Stimulated activated naive B cell treated with anti-CD40 and anti-IgM and Interleukin-4, amounts not matched to agents 10 μg/mL and 1 μg/mL and 100 μg/mL, for 72 hours (primary cell): ENCODE measurements around the gene RAPGEF3.

Experiments
- ATAC-seq, 2 donors: fragments of 150-1000 bp; cut with Tn5 transposase; replicated peaks; 2 replicates each; pipeline ENCODE4 v1.10.0; 2021; ENCODE audit warnings: moderate library complexity in 1 of 2
- DNase-seq: peaks from one replicate; pipeline ENCODE4 v3.0.0; 2021
- H3K27ac Mint-ChIP-seq: one replicate; pipeline ENCODE4 v1.8.0; 2022; ENCODE audit warnings: mild to moderate bottlenecking, mixed read lengths
- H3K27me3 Mint-ChIP-seq, 2 donors: one replicate each; pipeline ENCODE4 v1.8.0; 2022; ENCODE audit warnings: mixed read lengths in 2 of 2
- H3K36me3 Mint-ChIP-seq, 2 donors: one replicate each; pipeline ENCODE4 v1.8.0; 2022; ENCODE audit warnings: mixed read lengths in 2 of 2, mild to moderate bottlenecking in 1 of 2
- H3K4me1 Mint-ChIP-seq, 2 donors: one replicate each; pipeline ENCODE4 v1.8.0; 2022; ENCODE audit warnings: mixed read lengths in 2 of 2, mild to moderate bottlenecking in 1 of 2
- H3K4me3 Mint-ChIP-seq, 2 donors: one replicate each; pipeline ENCODE4 v1.8.0; 2022; ENCODE audit warnings: mild to moderate bottlenecking in 2 of 2, mixed read lengths in 2 of 2, moderate library complexity in 1 of 2
- H3K9me3 Mint-ChIP-seq, 2 donors: one replicate each; pipeline ENCODE4 v1.8.0; 2022; ENCODE audit warnings: mixed read lengths in 2 of 2, mild to moderate bottlenecking in 1 of 2

Gene RAPGEF3

DNA sequence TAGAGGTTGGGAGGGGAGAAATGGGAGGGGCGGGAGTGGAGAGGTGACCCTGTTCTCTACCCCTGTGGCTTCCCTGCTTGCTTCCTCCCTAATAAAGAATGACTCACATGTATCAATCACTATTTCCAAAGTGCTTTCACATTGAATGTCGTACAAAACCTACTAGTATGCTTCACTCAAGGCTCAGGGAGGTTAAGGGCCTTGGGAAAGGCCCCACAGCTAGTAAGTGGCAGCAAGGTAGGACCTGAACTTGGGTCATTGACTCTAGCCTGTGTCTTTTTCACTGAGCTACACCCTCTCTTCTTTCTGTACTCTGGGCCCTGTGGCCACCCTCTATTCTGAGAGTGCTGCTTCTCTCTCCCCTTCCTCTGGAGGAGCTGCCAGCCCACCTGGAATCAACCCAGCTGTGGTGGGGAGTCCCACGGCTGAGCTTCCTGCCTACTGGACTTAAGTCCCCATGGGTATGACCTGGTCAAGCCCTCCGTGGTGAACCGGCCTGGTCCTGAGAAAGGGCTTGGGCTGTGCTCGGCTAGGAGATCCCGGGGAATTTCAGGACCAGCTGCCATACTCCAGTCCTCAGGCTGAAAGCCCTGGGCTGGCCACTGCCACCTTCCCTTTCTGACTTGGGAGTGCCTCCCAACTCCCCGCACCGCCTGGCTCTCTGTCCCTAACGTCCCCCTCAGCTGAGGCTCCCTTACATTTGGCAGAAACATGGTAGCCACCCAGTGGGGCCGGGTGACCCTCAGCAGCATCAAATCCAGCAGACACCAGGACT lies 27.4 kb upstream of the RAPGEF3 start:
- no peak for ATAC-seq

GRCh38 chr12:47785036-47785886 lies 26.6 kb upstream of the RAPGEF3 start:
- Mint-ChIP-seq H3K4me3 (no peak overlapping the region), H3K9me3 (no peaks in the 10 kb centered on the region), H3K27me3 (no peaks in the 10 kb centered on the region), H3K36me3 (peaks cover 49 to 66% of the 10 kb centered on the region in 2 donors), H3K27ac (peak overlapping the region; percentile 49), H3K4me1 (peaks cover 0 to 17% of the 10 kb centered on the region in 2 donors)
- no peak for DNase-seq
- ATAC-seq: no peak

More for the DNA sequence above, 27.4 kb upstream of the RAPGEF3 start:
- no peak for DNase-seq
- H3K27me3 Mint-ChIP-seq: no peaks in the 10 kb centered on the region
- no peak overlapping the region for H3K4me3 Mint-ChIP-seq
- H3K36me3 Mint-ChIP-seq: peaks cover 57 to 70% of the 10 kb centered on the region in 2 donors
- H3K9me3 Mint-ChIP-seq: no peaks in the 10 kb centered on the region
- peak overlapping the region; percentile 86 for H3K27ac Mint-ChIP-seq
- H3K4me1 Mint-ChIP-seq: peaks cover 0 to 17% of the 10 kb centered on the region in 2 donors

DNA sequence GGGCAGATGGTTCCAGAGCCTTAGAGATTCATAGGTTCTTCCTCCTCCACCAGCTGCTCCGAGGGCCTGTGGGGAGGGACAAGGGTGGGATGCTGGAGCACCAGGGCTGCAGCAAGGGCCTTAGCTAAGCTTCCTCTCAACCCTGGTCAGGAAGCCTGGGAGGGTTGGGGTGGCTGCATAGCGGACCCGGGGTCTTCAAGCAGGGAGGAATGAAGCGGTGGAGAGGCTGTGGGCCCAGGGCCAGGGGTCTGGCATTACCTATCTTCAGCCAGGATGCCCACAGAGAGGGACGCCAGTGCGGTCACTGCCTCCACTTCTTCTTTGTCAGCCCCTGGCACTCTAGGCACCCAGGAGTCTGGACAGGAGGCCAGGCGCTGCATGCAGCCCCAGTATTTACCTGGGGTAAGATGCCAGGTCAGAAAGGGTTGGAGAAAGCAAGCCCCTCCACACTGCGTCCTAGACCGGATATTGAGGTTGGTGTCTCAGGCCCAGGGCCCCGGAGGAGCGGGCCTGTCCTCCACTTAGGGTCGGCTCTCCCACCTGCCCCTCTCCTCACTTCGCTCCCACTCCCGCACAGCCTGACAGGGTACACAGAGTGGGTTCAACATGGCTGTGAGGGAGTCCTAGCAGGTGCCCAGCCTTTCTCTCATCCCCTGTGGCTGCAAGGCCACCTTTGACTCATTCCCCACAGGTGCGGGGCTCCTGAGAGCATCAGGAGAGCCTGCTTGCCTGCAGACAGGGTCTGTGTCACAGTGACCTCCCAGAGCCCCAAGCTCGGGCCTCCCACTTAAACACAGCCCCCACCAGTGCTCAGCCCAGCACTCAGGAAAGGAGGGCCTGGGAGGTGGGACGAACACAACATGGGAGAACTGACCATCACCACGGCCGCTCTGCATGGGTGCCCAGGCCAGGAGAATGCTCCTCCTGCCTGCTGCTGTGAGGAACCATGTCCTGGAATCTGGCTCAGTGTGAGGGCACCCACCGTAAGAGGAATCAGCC lies 25.4 kb upstream of the RAPGEF3 start:
- Mint-ChIP-seq H3K9me3 (no peaks in the 10 kb centered on the region), H3K36me3 (peaks cover 43 to 61% of the 10 kb centered on the region in 2 donors), H3K4me3 (no peak overlapping the region), H3K27me3 (no peaks in the 10 kb centered on the region), H3K4me1 (peaks cover 0 to 26% of the 10 kb centered on the region in 2 donors), H3K27ac (peak overlapping the region; percentile 76)
- ATAC-seq: no peak
- DNase-seq: no peak

DNA sequence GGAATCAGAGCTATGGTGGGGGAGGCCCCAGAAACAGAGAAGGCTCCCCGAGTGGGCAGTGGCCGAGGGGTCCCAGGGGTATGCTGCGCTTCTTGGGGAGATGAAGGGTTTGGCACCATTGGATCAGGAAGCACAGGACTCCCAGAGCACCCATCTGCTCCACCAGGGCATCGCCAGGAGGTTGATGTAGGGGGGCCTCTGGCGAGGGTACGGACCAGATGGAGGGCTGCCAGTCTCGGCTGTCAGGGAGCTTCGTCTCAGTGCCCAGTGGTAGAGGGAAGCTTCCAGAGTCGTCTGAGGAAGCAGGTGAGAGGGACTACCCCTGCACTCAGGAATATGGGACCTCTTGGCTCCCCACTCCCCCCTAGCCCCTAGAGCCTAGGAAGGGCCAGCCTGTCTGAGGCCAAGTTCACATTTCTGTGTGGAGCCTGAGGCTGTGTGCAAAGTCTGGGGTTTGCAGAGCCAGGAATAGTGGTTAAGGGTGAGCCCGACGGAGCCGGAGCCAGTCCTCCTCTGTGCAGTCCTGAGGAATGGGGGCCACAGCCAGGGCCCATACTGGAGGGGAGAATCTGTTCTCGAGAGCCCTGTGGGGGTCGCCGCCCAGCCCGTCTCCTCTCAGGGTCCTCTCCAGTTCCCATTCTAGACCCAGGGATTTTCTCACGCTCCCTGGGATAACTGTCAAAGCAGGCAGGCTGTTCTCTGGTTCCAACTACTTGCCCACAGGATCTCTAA lies 24.5 kb upstream of the RAPGEF3 start:
- H3K27ac Mint-ChIP-seq: no peak overlapping the region
- no peak for DNase-seq
- no peak overlapping the region for H3K4me3 Mint-ChIP-seq
- no peak for ATAC-seq
- peaks cover 0 to 31% of the 10 kb centered on the region in 2 donors for H3K4me1 Mint-ChIP-seq
- H3K27me3 Mint-ChIP-seq: no peaks in the 10 kb centered on the region
- no peaks in the 10 kb centered on the region for H3K9me3 Mint-ChIP-seq
- H3K36me3 Mint-ChIP-seq: peaks cover 39 to 54% of the 10 kb centered on the region in 2 donors

DNA sequence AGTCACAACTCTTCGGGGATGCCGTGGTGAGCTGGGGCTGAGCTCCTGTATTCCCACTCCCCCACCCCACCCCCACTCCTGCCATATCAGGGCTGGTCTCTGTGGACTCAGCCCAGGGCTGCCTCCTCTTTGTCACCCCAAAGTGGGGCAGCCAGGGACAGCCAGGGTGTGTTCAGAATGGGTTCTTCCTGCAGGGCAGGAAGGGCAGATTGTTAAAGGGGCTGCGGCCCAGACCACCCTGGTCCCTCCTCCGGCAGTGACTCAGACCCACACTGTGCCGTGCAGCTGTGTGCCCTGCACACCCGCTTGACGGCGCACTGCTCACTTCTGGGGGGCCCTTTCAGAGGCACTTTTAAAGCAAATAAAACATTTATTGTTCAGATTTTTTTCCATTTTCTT lies 23.7 kb upstream of the RAPGEF3 start:
- Mint-ChIP-seq H3K27ac (peak overlapping the region; percentile 1), H3K9me3 (no peaks in the 10 kb centered on the region), H3K27me3 (no peaks in the 10 kb centered on the region), H3K4me3 (no peak overlapping the region), H3K4me1 (peaks cover 3 to 38% of the 10 kb centered on the region in 2 donors), H3K36me3 (peaks cover 31 to 46% of the 10 kb centered on the region in 2 donors)
- ATAC-seq (no peak), DNase-seq (no peak)

DNA sequence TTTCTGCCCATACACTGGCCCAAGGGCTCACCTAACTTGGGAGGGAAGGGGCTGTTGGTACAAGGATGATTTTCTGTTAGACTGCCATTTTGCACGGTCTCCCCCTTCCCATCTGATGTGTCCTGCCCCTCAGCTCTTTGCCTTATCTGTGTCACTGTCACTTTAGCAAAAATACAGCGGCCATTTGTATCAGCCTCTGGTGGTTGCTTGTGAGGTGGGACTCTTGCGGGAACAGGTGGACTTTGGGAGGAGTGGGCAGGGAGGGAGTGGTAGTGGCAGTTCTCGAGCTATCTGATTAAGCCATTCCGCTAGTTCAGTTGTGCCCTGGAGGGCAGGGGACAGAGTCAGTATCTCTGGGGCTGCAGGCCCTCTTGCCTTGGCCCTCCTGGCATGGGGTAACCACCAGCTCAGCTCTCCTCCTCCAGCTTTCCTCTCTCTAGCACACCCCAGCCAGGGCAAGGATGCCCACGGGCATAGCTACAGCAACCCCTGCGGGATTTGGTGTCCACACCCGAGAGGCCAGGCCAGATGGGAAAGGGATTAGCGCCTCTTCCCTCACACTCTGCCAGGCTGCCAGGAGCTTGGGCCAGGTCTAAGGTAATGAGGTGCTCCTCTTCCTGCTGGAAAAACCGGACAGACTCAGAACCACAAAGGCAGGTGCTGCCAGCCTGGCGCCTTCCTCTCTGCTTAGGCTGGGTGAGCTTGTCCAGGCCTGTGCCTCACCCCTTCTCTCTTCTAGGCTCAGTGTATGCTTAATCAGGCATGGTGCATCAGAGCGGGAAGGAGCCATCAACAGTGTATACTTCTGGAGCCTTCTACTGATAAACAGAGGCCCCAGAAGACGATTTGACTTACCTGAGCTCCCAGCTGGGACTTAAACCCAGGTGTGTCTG lies 23.0 kb upstream of the RAPGEF3 start:
- H3K27me3 Mint-ChIP-seq: no peaks in the 10 kb centered on the region
- DNase-seq: no peak
- peaks cover 24 to 44% of the 10 kb centered on the region in 2 donors for H3K36me3 Mint-ChIP-seq
- no peak overlapping the region for H3K4me3 Mint-ChIP-seq
- no peak for ATAC-seq
- H3K27ac Mint-ChIP-seq: peak overlapping the region; percentile 20
- peaks cover 8 to 45% of the 10 kb centered on the region in 2 donors for H3K4me1 Mint-ChIP-seq
- no peaks in the 10 kb centered on the region for H3K9me3 Mint-ChIP-seq

DNA sequence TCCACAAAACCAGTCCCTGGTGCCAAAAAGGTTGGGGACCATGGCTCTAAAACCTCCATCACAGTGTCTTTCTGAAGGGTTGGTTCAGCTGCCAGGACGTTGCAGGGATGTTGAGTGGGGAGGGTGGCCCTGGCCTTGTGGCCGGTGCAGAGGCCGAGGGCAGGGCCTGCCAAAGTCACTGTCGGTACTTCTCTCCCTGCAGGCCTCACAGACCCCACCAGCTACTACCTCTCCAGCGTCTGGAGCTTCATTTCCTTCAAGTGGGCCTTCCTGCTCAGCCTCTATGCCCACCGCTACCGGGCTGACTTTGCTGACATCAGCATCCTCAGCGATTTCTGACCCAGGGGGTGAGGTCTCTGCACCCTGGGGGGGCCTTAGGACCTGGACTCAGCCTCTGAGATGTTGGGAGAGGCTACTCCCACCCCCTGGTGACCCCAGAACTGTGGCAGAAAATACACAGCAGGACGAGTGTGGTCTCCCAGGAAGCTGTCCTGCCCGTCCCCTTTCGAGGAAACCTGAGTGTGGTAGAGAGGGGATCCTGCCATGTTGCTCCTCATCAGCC lies 21.3 kb upstream of the RAPGEF3 start:
- Mint-ChIP-seq H3K27me3 (no peaks in the 10 kb centered on the region), H3K27ac (no peak overlapping the region)
- ATAC-seq: no peak

GRCh38 chr12:47779301-47779942 lies 20.7 kb upstream of the RAPGEF3 start:
- H3K4me1 Mint-ChIP-seq: peaks cover 29 to 62% of the 10 kb centered on the region in 2 donors
- H3K27ac Mint-ChIP-seq: peak overlapping the region; percentile 68

More for the DNA sequence above, 21.3 kb upstream of the RAPGEF3 start:
- H3K4me3 Mint-ChIP-seq: no peak overlapping the region
- no peaks in the 10 kb centered on the region for H3K9me3 Mint-ChIP-seq
- H3K36me3 Mint-ChIP-seq: peaks cover 14 to 30% of the 10 kb centered on the region in 2 donors
- peaks cover 23 to 56% of the 10 kb centered on the region in 2 donors for H3K4me1 Mint-ChIP-seq
- DNase-seq: no peak

GRCh38 chr12:47778881-47779280 lies 20.2 kb upstream of the RAPGEF3 start:
- no peak for ATAC-seq
- Mint-ChIP-seq H3K4me1 (peaks cover 30 to 67% of the 10 kb centered on the region in 2 donors), H3K27me3 (no peaks in the 10 kb centered on the region), H3K36me3 (peaks cover 7 to 19% of the 10 kb centered on the region in 2 donors), H3K27ac (no peak overlapping the region), H3K9me3 (no peaks in the 10 kb centered on the region), H3K4me3 (no peak overlapping the region)
- no peak for DNase-seq

More at GRCh38 chr12:47779301-47779942, 20.7 kb upstream of the RAPGEF3 start:
- H3K9me3 Mint-ChIP-seq: no peaks in the 10 kb centered on the region
- peak; percentile 88 to 91 for ATAC-seq
- H3K4me3 Mint-ChIP-seq: peak overlapping the region in 1 of 2 donors; percentile 54
- peak; percentile 83 for DNase-seq
- H3K36me3 Mint-ChIP-seq: peaks cover 9 to 24% of the 10 kb centered on the region in 2 donors
- no peaks in the 10 kb centered on the region for H3K27me3 Mint-ChIP-seq

- peak overlapping the region in 1 of 2 donors; percentile 11 for H3K4me3 Mint-ChIP-seq
- no peaks in the 10 kb centered on the region for H3K9me3 Mint-ChIP-seq
- H3K36me3 Mint-ChIP-seq: peaks cover 8 to 17% of the 10 kb centered on the region in 2 donors
- peaks cover 34 to 71% of the 10 kb centered on the region in 2 donors for H3K4me1 Mint-ChIP-seq
- H3K27ac Mint-ChIP-seq: no peak overlapping the region
- ATAC-seq (no peak), DNase-seq (no peak)
- H3K27me3 Mint-ChIP-seq: no peaks in the 10 kb centered on the region
Observed at GRCh38 chr12:47777741-47778558, 19.3 kb upstream of the RAPGEF3 start.

DNA sequence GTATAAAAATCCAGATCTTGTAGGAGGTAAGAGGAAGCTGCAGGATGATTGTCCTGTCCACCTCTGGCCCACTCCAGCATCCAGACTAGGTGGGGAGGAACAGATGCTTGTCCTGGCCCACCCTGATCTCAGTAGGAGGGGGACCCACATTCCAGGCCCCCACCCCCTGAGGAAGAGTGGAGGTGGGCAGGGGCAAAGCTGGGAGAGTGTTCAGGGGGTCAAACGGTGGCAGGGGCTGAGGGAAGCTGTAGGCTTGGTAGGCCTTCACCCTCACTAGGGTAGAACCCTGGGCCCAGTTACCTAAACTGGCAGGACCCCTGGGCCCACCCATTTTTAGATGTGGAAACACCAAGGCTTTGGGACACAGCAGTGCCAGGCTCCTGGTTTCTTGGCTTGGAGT lies 18.5 kb upstream of the RAPGEF3 start:
- Mint-ChIP-seq H3K27me3 (no peaks in the 10 kb centered on the region), H3K9me3 (no peaks in the 10 kb centered on the region), H3K4me3 (no peak overlapping the region), H3K27ac (no peak overlapping the region), H3K4me1 (peaks cover 34 to 71% of the 10 kb centered on the region in 2 donors), H3K36me3 (peaks cover 5 to 12% of the 10 kb centered on the region in 2 donors)
- no peak for DNase-seq
- ATAC-seq: no peak
